Measurements from ENCODE around the gene ETS2.

The ETS2 gene

GRCh38 chr21:38802050-38803026 is 3.4 kb upstream of the ETS2 start:
- Mint-ChIP-seq H3K9me3 (no peaks in the 10 kb centered on the region), H3K4me3 (no peak overlapping the region), H3K4me1 (ENCODE audit: low read depth) (peaks cover 16% of the 10 kb centered on the region)

GRCh38 chr21:38803075-38803660 is 2.6 kb upstream of the ETS2 start:
- H3K36me3 Mint-ChIP-seq (ENCODE audit: low read depth), result peaks cover 12% of the 10 kb centered on the region
- H3K4me1 Mint-ChIP-seq (ENCODE audit: low read depth), result peaks cover 24% of the 10 kb centered on the region
- H3K9me3 Mint-ChIP-seq, result no peaks in the 10 kb centered on the region
- H3K4me3 Mint-ChIP-seq, result no peak overlapping the region
- H3K27me3 Mint-ChIP-seq (ENCODE audit: low read depth), result peaks cover 1% of the 10 kb centered on the region
- DNase-seq (ENCODE audit: low spot score), result no peak
- H3K27ac Mint-ChIP-seq, result no peak overlapping the region

More at GRCh38 chr21:38802050-38803026, 3.4 kb upstream of the ETS2 start:
- Mint-ChIP-seq H3K36me3 (ENCODE audit: low read depth) (peaks cover 4% of the 10 kb centered on the region), H3K27ac (no peak overlapping the region), H3K27me3 (ENCODE audit: low read depth) (peaks cover 1% of the 10 kb centered on the region)
- no peak for DNase-seq (ENCODE audit: low spot score)

- H3K4me3 Mint-ChIP-seq, result peak overlapping the region; percentile 92
- peak overlapping the region; percentile 93 for H3K27ac Mint-ChIP-seq
- peaks cover 1% of the 10 kb centered on the region for H3K27me3 Mint-ChIP-seq (ENCODE audit: low read depth)
- H3K9me3 Mint-ChIP-seq, result no peaks in the 10 kb centered on the region
- H3K4me1 Mint-ChIP-seq (ENCODE audit: low read depth), result peaks cover 27% of the 10 kb centered on the region
- peak; percentile 9 for DNase-seq (ENCODE audit: low spot score)
- H3K36me3 Mint-ChIP-seq (ENCODE audit: low read depth), result peaks cover 20% of the 10 kb centered on the region
Measured at GRCh38 chr21:38804030-38804788, 1.5 kb upstream of the ETS2 start.

- DNase-seq (ENCODE audit: low spot score), result peak; percentile 55
- Mint-ChIP-seq H3K4me1 (ENCODE audit: low read depth) (peaks cover 27% of the 10 kb centered on the region), H3K9me3 (no peaks in the 10 kb centered on the region), H3K36me3 (ENCODE audit: low read depth) (peaks cover 23% of the 10 kb centered on the region), H3K27me3 (ENCODE audit: low read depth) (peaks cover 1% of the 10 kb centered on the region), H3K4me3 (peak overlapping the region; percentile 92), H3K27ac (peak overlapping the region; percentile 93)
Measured at GRCh38 chr21:38804789-38805327, 871 bp upstream of the ETS2 start.

GRCh38 chr21:38806153-38806941 is 618 bp downstream of the ETS2 start:
- Mint-ChIP-seq H3K9me3 (no peaks in the 10 kb centered on the region), H3K27ac (peak overlapping the region; percentile 89), H3K4me1 (ENCODE audit: low read depth) (peaks cover 32% of the 10 kb centered on the region), H3K36me3 (ENCODE audit: low read depth) (peaks cover 38% of the 10 kb centered on the region), H3K27me3 (ENCODE audit: low read depth) (peaks cover 1% of the 10 kb centered on the region), H3K4me3 (peak overlapping the region; percentile 97)
- peak; percentile 34 for DNase-seq (ENCODE audit: low spot score)

GRCh38 chr21:38806942-38807284 is 1.2 kb downstream of the ETS2 start:
- Mint-ChIP-seq H3K9me3 (no peaks in the 10 kb centered on the region), H3K4me1 (ENCODE audit: low read depth) (peaks cover 34% of the 10 kb centered on the region), H3K4me3 (peak overlapping the region; percentile 97), H3K36me3 (ENCODE audit: low read depth) (peaks cover 42% of the 10 kb centered on the region), H3K27me3 (ENCODE audit: low read depth) (peaks cover 1% of the 10 kb centered on the region), H3K27ac (peak overlapping the region; percentile 89)
- peak; percentile 57 for DNase-seq (ENCODE audit: low spot score)

- no peaks in the 10 kb centered on the region for H3K9me3 Mint-ChIP-seq
- H3K27ac Mint-ChIP-seq, result no peak overlapping the region
- H3K4me1 Mint-ChIP-seq (ENCODE audit: low read depth), result peaks cover 34% of the 10 kb centered on the region
- H3K4me3 Mint-ChIP-seq, result peak overlapping the region; percentile 97
- peaks cover 44% of the 10 kb centered on the region for H3K36me3 Mint-ChIP-seq (ENCODE audit: low read depth)
- peaks cover 1% of the 10 kb centered on the region for H3K27me3 Mint-ChIP-seq (ENCODE audit: low read depth)
- no peak for DNase-seq (ENCODE audit: low spot score)
Measured at GRCh38 chr21:38807441-38807871, 1.7 kb downstream of the ETS2 start.

GRCh38 chr21:38807986-38808385 is 2.3 kb downstream of the ETS2 start:
- Mint-ChIP-seq H3K9me3 (no peaks in the 10 kb centered on the region), H3K27ac (no peak overlapping the region)

GRCh38 chr21:38809198-38809878 is 3.6 kb downstream of the ETS2 start:
- DNase-seq (ENCODE audit: low spot score), result no peak
- Mint-ChIP-seq H3K36me3 (ENCODE audit: low read depth) (peaks cover 59% of the 10 kb centered on the region), H3K27me3 (ENCODE audit: low read depth) (no peaks in the 10 kb centered on the region), H3K4me3 (no peak overlapping the region), H3K27ac (no peak overlapping the region), H3K4me1 (ENCODE audit: low read depth) (peaks cover 35% of the 10 kb centered on the region), H3K9me3 (no peaks in the 10 kb centered on the region)

More at GRCh38 chr21:38807986-38808385, 2.3 kb downstream of the ETS2 start:
- Mint-ChIP-seq H3K27me3 (ENCODE audit: low read depth) (peaks cover under 1% of the 10 kb centered on the region), H3K36me3 (ENCODE audit: low read depth) (peaks cover 48% of the 10 kb centered on the region), H3K4me3 (peak overlapping the region; percentile 97), H3K4me1 (ENCODE audit: low read depth) (peaks cover 34% of the 10 kb centered on the region)
- no peak for DNase-seq (ENCODE audit: low spot score)

GRCh38 chr21:38810034-38810825 is 4.5 kb downstream of the ETS2 start:
- Mint-ChIP-seq H3K27me3 (ENCODE audit: low read depth) (no peaks in the 10 kb centered on the region), H3K4me1 (ENCODE audit: low read depth) (peaks cover 30% of the 10 kb centered on the region), H3K27ac (no peak overlapping the region), H3K9me3 (no peaks in the 10 kb centered on the region), H3K36me3 (ENCODE audit: low read depth) (peaks cover 67% of the 10 kb centered on the region), H3K4me3 (no peak overlapping the region)
- no peak for DNase-seq (ENCODE audit: low spot score)

GRCh38 chr21:38810826-38811164 is 5.1 kb downstream of the ETS2 start:
- H3K9me3 Mint-ChIP-seq, result no peaks in the 10 kb centered on the region
- peaks cover 31% of the 10 kb centered on the region for H3K4me1 Mint-ChIP-seq (ENCODE audit: low read depth)
- DNase-seq (ENCODE audit: low spot score), result no peak

GRCh38 chr21:38811257-38811656 is 5.5 kb downstream of the ETS2 start:
- Mint-ChIP-seq H3K27ac (no peak overlapping the region), H3K36me3 (ENCODE audit: low read depth) (peaks cover 75% of the 10 kb centered on the region)

More at GRCh38 chr21:38810826-38811164, 5.1 kb downstream of the ETS2 start:
- Mint-ChIP-seq H3K27me3 (ENCODE audit: low read depth) (no peaks in the 10 kb centered on the region), H3K36me3 (ENCODE audit: low read depth) (peaks cover 73% of the 10 kb centered on the region), H3K27ac (no peak overlapping the region), H3K4me3 (no peak overlapping the region)

More at GRCh38 chr21:38811257-38811656, 5.5 kb downstream of the ETS2 start:
- no peak for DNase-seq (ENCODE audit: low spot score)
- Mint-ChIP-seq H3K4me1 (ENCODE audit: low read depth) (peaks cover 31% of the 10 kb centered on the region), H3K9me3 (no peaks in the 10 kb centered on the region), H3K27me3 (ENCODE audit: low read depth) (no peaks in the 10 kb centered on the region), H3K4me3 (no peak overlapping the region)

Data from T-helper 2 cell treated with Interferon-gamma antibody and Interleukin-4, amounts not matched to agents 5 μg/mL and 100 μg/mL, for 36 hours (primary cell).